Measurements from ENCODE around the gene RUNX1.
A peak's percentile ranks its signal among the peaks of the same experiment; 100 is the strongest.

Gene RUNX1

GRCh38 chr21:35048706-35049617, at the start of gene RUNX1:
RUNX1 (minus strand) TSS chr21:35049302.
- Histone ChIP-seq H3K4me3 (replicated peaks; ENCODE audit: low read depth, low read length) (peak within 1 kb of the TSS; percentile 56), H3K36me3 (ENCODE audit: control insufficient read depth, insufficient read depth, low read length) (no peaks in the 10 kb centered on the region), H3K27me3 (replicated peaks; ENCODE audit: control insufficient read depth, insufficient read depth, low read length) (no peaks in the 10 kb centered on the region)
- peak; percentile 84 for DNase-seq (ENCODE audit: extremely low read depth, insufficient read length)
- peak; percentile 2 for TF ChIP-seq CTCF (IDR thresholded peaks at IDR 0.05; ENCODE audit: insufficient read depth, low read length, poor library complexity, severe bottlenecking)

- no peaks in the 10 kb centered on the region for H3K36me3 ChIP-seq (ENCODE audit: control insufficient read depth, insufficient read depth, low read length)
- no peaks in the 10 kb centered on the region; the same call in none of the 2 replicates for H3K27me3 ChIP-seq (replicated peaks; ENCODE audit: control insufficient read depth, insufficient read depth, low read length)
- no peak for TF ChIP-seq CTCF (IDR thresholded peaks at IDR 0.05; ENCODE audit: insufficient read depth, low read length, poor library complexity, severe bottlenecking)
- no peak overlapping the region for H3K4me3 ChIP-seq (replicated peaks; ENCODE audit: low read depth, low read length)
- DNase-seq (ENCODE audit: extremely low read depth, insufficient read length): no peak
These were observed 48.4 kb upstream of the RUNX1 start for GRCh38 chr21:35097525-35097924.

GRCh38 chr21:35096959-35097358, 47.9 kb upstream of the RUNX1 start:
- no peak for DNase-seq (ENCODE audit: extremely low read depth, insufficient read length)
- no peaks in the 10 kb centered on the region; the same call in none of the 2 replicates for H3K27me3 ChIP-seq (replicated peaks; ENCODE audit: control insufficient read depth, insufficient read depth, low read length)
- no peak overlapping the region for H3K4me3 ChIP-seq (replicated peaks; ENCODE audit: low read depth, low read length)
- TF ChIP-seq CTCF (IDR thresholded peaks at IDR 0.05; ENCODE audit: insufficient read depth, low read length, poor library complexity, severe bottlenecking): no peak
- no peaks in the 10 kb centered on the region for H3K36me3 ChIP-seq (ENCODE audit: control insufficient read depth, insufficient read depth, low read length)

GRCh38 chr21:35095859-35096291, 46.8 kb upstream of the RUNX1 start:
- H3K27me3 ChIP-seq (replicated peaks; ENCODE audit: control insufficient read depth, insufficient read depth, low read length): no peaks in the 10 kb centered on the region; the same call in none of the 2 replicates
- TF ChIP-seq CTCF (IDR thresholded peaks at IDR 0.05; ENCODE audit: insufficient read depth, low read length, poor library complexity, severe bottlenecking): no peak
- H3K36me3 ChIP-seq (ENCODE audit: control insufficient read depth, insufficient read depth, low read length): no peaks in the 10 kb centered on the region
- no peak for DNase-seq (ENCODE audit: extremely low read depth, insufficient read length)
- no peak overlapping the region for H3K4me3 ChIP-seq (replicated peaks; ENCODE audit: low read depth, low read length)

GRCh38 chr21:35093514-35093913, 44.4 kb upstream of the RUNX1 start:
- Histone ChIP-seq H3K36me3 (ENCODE audit: control insufficient read depth, insufficient read depth, low read length) (no peaks in the 10 kb centered on the region), H3K4me3 (replicated peaks; ENCODE audit: low read depth, low read length) (no peak overlapping the region), H3K27me3 (replicated peaks; ENCODE audit: control insufficient read depth, insufficient read depth, low read length) (no peaks in the 10 kb centered on the region; the same call in none of the 2 replicates)
- no peak for DNase-seq (ENCODE audit: extremely low read depth, insufficient read length)
- no peak for TF ChIP-seq CTCF (IDR thresholded peaks at IDR 0.05; ENCODE audit: insufficient read depth, low read length, poor library complexity, severe bottlenecking)
